ENCODE measurements around the gene FAF1.
A peak's percentile ranks its signal among the peaks of the same experiment; 100 is the strongest.

The FAF1 gene

GRCh38 chr1:50978144-50978851 lies 18.2 kb upstream of the FAF1 start (continued):
- TF ChIP-seq ZNF521 (tag by site-specific recombination; IDR thresholded peaks at IDR 0.05), result no peak
- no peak for TF ChIP-seq ZNF169 (tag by site-specific recombination; IDR thresholded peaks at IDR 0.05)
- TF ChIP-seq ZNF155 (tag by site-specific recombination; IDR thresholded peaks at IDR 0.05), result no peak
- TF ChIP-seq ZNF24 (tag by site-specific recombination; IDR thresholded peaks at IDR 0.05), result peak; percentile 71; the same call in 1 of the 2 replicates
- TF ChIP-seq ZFP37 (tag by site-specific recombination; IDR thresholded peaks at IDR 0.05), result 0 out of 2 replicates have a peak, but pooled peaks have one; percentile 19
- TF ChIP-seq, protein P1, sequence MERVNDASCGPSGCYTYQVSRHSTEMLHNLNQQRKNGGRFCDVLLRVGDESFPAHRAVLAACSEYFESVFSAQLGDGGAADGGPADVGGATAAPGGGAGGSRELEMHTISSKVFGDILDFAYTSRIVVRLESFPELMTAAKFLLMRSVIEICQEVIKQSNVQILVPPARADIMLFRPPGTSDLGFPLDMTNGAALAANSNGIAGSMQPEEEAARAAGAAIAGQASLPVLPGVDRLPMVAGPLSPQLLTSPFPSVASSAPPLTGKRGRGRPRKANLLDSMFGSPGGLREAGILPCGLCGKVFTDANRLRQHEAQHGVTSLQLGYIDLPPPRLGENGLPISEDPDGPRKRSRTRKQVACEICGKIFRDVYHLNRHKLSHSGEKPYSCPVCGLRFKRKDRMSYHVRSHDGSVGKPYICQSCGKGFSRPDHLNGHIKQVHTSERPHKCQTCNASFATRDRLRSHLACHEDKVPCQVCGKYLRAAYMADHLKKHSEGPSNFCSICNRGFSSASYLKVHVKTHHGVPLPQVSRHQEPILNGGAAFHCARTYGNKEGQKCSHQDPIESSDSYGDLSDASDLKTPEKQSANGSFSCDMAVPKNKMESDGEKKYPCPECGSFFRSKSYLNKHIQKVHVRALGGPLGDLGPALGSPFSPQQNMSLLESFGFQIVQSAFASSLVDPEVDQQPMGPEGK (tag by site-specific recombination; IDR thresholded peaks at IDR 0.05), result peak; percentile 89
- TF ChIP-seq EGR2 (tag by site-specific recombination; IDR thresholded peaks at IDR 0.05; ENCODE audit: low read depth), result no peak
- no peak for TF ChIP-seq ZNF311 (tag by site-specific recombination; IDR thresholded peaks at IDR 0.05; ENCODE audit: borderline replicate concordance)
- no peak for TF ChIP-seq ZNF600 (tag by site-specific recombination; IDR thresholded peaks at IDR 0.05)
- TF ChIP-seq ZNF114 (tag by site-specific recombination; IDR thresholded peaks at IDR 0.05), result no peak
- TF ChIP-seq ZXDB (tag by site-specific recombination; IDR thresholded peaks at IDR 0.05), result 0 out of 2 replicates have a peak, but pooled peaks have one; percentile 14
- no peak for TF ChIP-seq TCF7L2 (IDR thresholded peaks at IDR 0.05; ENCODE audit: borderline replicate concordance, low read depth, low read length)
- peak; percentile 21; the same call in 1 of the 2 replicates for TF ChIP-seq ZFP69B (tag by site-specific recombination; IDR thresholded peaks at IDR 0.05)
- no peak for TF ChIP-seq HOXA7 (CRISPR knock-in tag; IDR thresholded peaks at IDR 0.05; ENCODE audit: borderline replicate concordance)
- no peak for TF ChIP-seq HOXC10 (CRISPR knock-in tag; IDR thresholded peaks at IDR 0.05)
- TF ChIP-seq, protein P2, sequence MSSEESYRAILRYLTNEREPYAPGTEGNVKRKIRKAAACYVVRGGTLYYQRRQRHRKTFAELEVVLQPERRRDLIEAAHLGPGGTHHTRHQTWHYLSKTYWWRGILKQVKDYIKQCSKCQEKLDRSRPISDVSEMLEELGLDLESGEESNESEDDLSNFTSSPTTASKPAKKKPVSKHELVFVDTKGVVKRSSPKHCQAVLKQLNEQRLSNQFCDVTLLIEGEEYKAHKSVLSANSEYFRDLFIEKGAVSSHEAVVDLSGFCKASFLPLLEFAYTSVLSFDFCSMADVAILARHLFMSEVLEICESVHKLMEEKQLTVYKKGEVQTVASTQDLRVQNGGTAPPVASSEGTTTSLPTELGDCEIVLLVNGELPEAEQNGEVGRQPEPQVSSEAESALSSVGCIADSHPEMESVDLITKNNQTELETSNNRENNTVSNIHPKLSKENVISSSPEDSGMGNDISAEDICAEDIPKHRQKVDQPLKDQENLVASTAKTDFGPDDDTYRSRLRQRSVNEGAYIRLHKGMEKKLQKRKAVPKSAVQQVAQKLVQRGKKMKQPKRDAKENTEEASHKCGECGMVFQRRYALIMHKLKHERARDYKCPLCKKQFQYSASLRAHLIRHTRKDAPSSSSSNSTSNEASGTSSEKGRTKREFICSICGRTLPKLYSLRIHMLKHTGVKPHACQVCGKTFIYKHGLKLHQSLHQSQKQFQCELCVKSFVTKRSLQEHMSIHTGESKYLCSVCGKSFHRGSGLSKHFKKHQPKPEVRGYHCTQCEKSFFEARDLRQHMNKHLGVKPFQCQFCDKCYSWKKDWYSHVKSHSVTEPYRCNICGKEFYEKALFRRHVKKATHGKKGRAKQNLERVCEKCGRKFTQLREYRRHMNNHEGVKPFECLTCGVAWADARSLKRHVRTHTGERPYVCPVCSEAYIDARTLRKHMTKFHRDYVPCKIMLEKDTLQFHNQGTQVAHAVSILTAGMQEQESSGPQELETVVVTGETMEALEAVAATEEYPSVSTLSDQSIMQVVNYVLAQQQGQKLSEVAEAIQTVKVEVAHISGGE (tag by site-specific recombination; conservative IDR thresholded peaks at IDR 0.05; ENCODE audit: low read depth), result peak; percentile 25; the same call in 1 of the 2 replicates
- TF ChIP-seq ZNF529 (tag by site-specific recombination; IDR thresholded peaks at IDR 0.05; ENCODE audit: insufficient replicate concordance), result no peak
- TF ChIP-seq ZFP41 (tag by site-specific recombination; IDR thresholded peaks at IDR 0.05; ENCODE audit: borderline replicate concordance), result no peak
- no peak for TF ChIP-seq ZNF16 (tag by site-specific recombination; IDR thresholded peaks at IDR 0.05; ENCODE audit: low read depth)
- TF ChIP-seq, protein P3, sequence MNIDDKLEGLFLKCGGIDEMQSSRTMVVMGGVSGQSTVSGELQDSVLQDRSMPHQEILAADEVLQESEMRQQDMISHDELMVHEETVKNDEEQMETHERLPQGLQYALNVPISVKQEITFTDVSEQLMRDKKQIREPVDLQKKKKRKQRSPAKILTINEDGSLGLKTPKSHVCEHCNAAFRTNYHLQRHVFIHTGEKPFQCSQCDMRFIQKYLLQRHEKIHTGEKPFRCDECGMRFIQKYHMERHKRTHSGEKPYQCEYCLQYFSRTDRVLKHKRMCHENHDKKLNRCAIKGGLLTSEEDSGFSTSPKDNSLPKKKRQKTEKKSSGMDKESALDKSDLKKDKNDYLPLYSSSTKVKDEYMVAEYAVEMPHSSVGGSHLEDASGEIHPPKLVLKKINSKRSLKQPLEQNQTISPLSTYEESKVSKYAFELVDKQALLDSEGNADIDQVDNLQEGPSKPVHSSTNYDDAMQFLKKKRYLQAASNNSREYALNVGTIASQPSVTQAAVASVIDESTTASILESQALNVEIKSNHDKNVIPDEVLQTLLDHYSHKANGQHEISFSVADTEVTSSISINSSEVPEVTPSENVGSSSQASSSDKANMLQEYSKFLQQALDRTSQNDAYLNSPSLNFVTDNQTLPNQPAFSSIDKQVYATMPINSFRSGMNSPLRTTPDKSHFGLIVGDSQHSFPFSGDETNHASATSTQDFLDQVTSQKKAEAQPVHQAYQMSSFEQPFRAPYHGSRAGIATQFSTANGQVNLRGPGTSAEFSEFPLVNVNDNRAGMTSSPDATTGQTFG (tag by site-specific recombination; IDR thresholded peaks at IDR 0.05; ENCODE audit: borderline replicate concordance), result no peak
- TF ChIP-seq ZNF416 (tag by site-specific recombination; IDR thresholded peaks at IDR 0.05), result no peak
- TF ChIP-seq KLF17 (tag by site-specific recombination; IDR thresholded peaks at IDR 0.05), result peak; percentile 61; the same call in 1 of the 2 replicates
- TF ChIP-seq ZBTB1 (tag by site-specific recombination; IDR thresholded peaks at IDR 0.05), result no peak
- TF ChIP-seq, protein P4, sequence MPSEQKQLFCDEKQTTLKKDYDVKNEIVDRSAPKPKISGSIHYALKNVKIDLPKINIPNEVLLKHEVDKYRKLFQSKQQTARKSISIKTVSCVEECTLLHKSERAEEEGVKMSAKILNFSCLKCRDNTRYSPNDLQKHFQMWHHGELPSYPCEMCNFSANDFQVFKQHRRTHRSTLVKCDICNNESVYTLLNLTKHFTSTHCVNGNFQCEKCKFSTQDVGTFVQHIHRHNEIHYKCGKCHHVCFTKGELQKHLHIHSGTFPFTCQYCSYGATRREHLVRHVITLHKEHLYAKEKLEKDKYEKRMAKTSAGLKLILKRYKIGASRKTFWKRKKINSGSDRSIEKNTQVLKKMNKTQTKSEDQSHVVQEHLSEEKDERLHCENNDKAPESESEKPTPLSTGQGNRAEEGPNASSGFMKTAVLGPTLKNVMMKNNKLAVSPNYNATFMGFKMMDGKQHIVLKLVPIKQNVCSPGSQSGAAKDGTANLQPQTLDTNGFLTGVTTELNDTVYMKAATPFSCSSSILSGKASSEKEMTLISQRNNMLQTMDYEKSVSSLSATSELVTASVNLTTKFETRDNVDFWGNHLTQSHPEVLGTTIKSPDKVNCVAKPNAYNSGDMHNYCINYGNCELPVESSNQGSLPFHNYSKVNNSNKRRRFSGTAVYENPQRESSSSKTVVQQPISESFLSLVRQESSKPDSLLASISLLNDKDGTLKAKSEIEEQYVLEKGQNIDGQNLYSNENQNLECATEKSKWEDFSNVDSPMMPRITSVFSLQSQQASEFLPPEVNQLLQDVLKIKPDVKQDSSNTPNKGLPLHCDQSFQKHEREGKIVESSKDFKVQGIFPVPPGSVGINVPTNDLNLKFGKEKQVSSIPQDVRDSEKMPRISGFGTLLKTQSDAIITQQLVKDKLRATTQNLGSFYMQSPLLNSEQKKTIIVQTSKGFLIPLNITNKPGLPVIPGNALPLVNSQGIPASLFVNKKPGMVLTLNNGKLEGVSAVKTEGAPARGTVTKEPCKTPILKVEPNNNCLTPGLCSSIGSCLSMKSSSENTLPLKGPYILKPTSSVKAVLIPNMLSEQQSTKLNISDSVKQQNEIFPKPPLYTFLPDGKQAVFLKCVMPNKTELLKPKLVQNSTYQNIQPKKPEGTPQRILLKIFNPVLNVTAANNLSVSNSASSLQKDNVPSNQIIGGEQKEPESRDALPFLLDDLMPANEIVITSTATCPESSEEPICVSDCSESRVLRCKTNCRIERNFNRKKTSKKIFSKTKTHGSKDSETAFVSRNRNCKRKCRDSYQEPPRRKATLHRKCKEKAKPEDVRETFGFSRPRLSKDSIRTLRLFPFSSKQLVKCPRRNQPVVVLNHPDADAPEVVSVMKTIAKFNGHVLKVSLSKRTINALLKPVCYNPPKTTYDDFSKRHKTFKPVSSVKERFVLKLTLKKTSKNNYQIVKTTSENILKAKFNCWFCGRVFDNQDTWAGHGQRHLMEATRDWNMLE (tag by site-specific recombination; conservative IDR thresholded peaks at IDR 0.05; ENCODE audit: low read depth), result no peak
- TF ChIP-seq BCL11A (tag by site-specific recombination; IDR thresholded peaks at IDR 0.05; ENCODE audit: low read depth), result peak; percentile 75
- TF ChIP-seq ZBTB7A (tag by site-specific recombination; IDR thresholded peaks at IDR 0.05; ENCODE audit: low read depth), result peak; percentile 80; the same call in 1 of the 2 replicates

Data from HEK293 (cell line).